A673 (cell line): Measurements from ENCODE around the gene EIF5A. TPM values are rescaled to one million over a fixed set of nuclear protein-coding genes. Genes with fewer than 3 reads are reported as not detected.

Experiments
- BruUV-seq: library from RNA; stranded (reverse); fragments of 400-500 nt; replicated peaks from 2 replicates; lab custom pipeline; 2021; lab: Mats Ljungman, UMichigan
- CTCF ChIA-PET: fragments of 300-600 bp; sonication (Branson Sonifier 250); formaldehyde crosslinking; loops from one replicate; lab custom pipeline; 2022; ENCODE audit warnings: antibody characterized with exemption; lab: Charles Lee
- POLR2A ChIA-PET: fragments of 300-600 bp; sonication (Branson Sonifier 250); formaldehyde crosslinking; loops from one replicate; lab custom pipeline; 2022; ENCODE audit warnings: antibody characterized with exemption; ENCODE audit not compliant: low non-redundant PET; lab: Charles Lee
- DNase-seq: peaks from one replicate; pipeline ENCODE4 v3.0.0-alpha.2; 2015; ENCODE audit warnings: low spot score
- H3K27ac ChIP-seq: fragments of 200-600 bp; sonication (generic); 2 replicates; pipeline ENCODE4 v1.5.1; 2016; ENCODE audit warnings: mixed run types, low read depth, mild to moderate bottlenecking, mixed read lengths, antibody characterized with exemption, low read length; ENCODE audit not compliant: poor library complexity, severe bottlenecking
- H3K27me3 ChIP-seq: fragments of 200-600 bp; sonication (generic); replicated peaks from 2 replicates; pipeline ENCODE4 v1.6.1; 2017; ENCODE audit warnings: mixed run types, low read depth, mild to moderate bottlenecking, mixed read lengths, antibody characterized with exemption, low read length; ENCODE audit not compliant: insufficient read depth, poor library complexity
- H3K36me3 ChIP-seq: fragments of 200-600 bp; sonication (generic); 2 replicates; pipeline ENCODE4 v1.6.1; 2016; ENCODE audit warnings: mixed run types, mild to moderate bottlenecking, mixed read lengths, antibody characterized with exemption, low read length; ENCODE audit not compliant: insufficient read depth, poor library complexity, severe bottlenecking
- H3K4me1 ChIP-seq: fragments of 200-600 bp; sonication (generic); 2 replicates; pipeline ENCODE4 v1.6.1; 2017; ENCODE audit warnings: mixed run types, mild to moderate bottlenecking, mixed read lengths, antibody characterized with exemption, low read length; ENCODE audit not compliant: insufficient read depth, poor library complexity, severe bottlenecking
- H3K4me3 ChIP-seq: fragments of 200-600 bp; sonication (generic); 2 replicates; pipeline ENCODE4 v1.5.1; 2016; ENCODE audit warnings: low read depth, mixed run types, mild to moderate bottlenecking, mixed read lengths, low read length; ENCODE audit not compliant: poor library complexity, severe bottlenecking
- H3K9me3 ChIP-seq: fragments of 200-600 bp; sonication (generic); 2 replicates; pipeline ENCODE4 v1.6.1; 2016; ENCODE audit warnings: mixed run types, low read depth, mild to moderate bottlenecking, mixed read lengths, antibody characterized with exemption, low read length; ENCODE audit not compliant: poor library complexity, severe bottlenecking
- CTCF ChIP-seq: fragments of 300-800, 200-600 bp; sonication (generic); conservative IDR thresholded peaks from 2 replicates; pipeline ENCODE4 v1.5.1; 2017; ENCODE audit warnings: low read depth, mild to moderate bottlenecking, antibody characterized with exemption, low read length, moderate library complexity, mixed read lengths
- EZH2 ChIP-seq: fragments of 200-600 bp; sonication (generic); IDR thresholded peaks from 2 replicates; pipeline ENCODE4 v1.6.1; 2017; ENCODE audit warnings: borderline replicate concordance, low read depth, mild to moderate bottlenecking, mixed read lengths, antibody characterized with exemption, low read length; ENCODE audit not compliant: poor library complexity, severe bottlenecking
- intact Hi-C: fragments of 100-400 bp; cut with micrococcal nuclease; formaldehyde crosslinking; loops from one replicate; pipeline ENCODE4 v1.10.0; 2022; ENCODE audit not compliant: unreplicated experiment
- total RNA-seq: library from RNA; stranded (reverse); gene quantifications from 2 replicates; pipeline ENCODE4 v1.2.3, GENCODE V29; 2021

The EIF5A gene
- total RNA-seq, 1 experiment from 2014 or later = 1,128 TPM

DNA sequence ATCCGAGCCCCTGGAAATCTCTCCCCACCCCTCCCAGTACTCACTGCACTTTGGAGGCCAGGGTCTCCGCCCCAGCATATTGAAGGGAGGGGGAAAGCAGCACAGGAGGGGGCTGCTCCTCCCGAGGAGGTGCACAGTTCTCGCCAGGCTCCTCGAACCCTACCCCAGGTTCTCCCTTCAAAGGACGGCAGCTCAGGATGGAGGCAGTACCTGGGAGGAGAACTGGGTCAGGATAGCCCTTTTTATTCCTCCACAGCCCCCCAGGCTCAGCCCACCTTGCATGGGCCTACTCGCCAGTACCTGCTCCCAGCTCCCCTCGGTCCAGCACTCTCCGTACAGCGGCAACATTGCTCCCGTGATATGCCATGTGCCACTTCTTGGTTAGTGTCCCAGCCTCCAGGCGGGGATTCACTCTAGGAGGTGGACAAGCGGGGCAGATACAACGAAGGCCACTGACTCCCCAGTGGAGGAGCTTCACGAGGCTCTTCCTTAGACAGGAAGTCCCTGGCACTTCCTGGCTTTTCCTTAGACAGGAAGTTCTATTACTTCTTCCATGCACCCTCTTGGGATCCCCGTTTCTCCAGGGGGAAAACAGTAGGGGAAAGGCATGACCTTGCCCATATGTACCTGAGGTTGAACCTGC lies 9.9 kb downstream of the EIF5A start:
- Histone ChIP-seq H3K9me3 (no peaks in the 10 kb centered on the region), H3K36me3 (peaks cover 56% of the 10 kb centered on the region), H3K27ac (no peak overlapping the region), H3K27me3 (no peaks in the 10 kb centered on the region), H3K4me3 (no peak overlapping the region), H3K4me1 (peaks cover 8% of the 10 kb centered on the region)
- intact Hi-C loops = no loop called here
- no TSS peak for BruUV-seq
- CTCF ChIA-PET = no interaction called here
- DNase-seq = no peak
- POLR2A ChIA-PET = no interaction called here
- TF ChIP-seq CTCF (no peak), EZH2 (no peak)

- Histone ChIP-seq H3K4me3 (no peak overlapping the region), H3K4me1 (peaks cover 8% of the 10 kb centered on the region), H3K36me3 (peaks cover 56% of the 10 kb centered on the region), H3K27me3 (no peaks in the 10 kb centered on the region), H3K9me3 (no peaks in the 10 kb centered on the region), H3K27ac (no peak overlapping the region)
- TF ChIP-seq CTCF = no peak
- no peak for DNase-seq
- ChIA-PET POLR2A (no interaction called here), CTCF (no interaction called here)
- intact Hi-C loops = no loop called here
- BruUV-seq = no TSS peak
Observed at GRCh38 chr17:7318121-7318860, 10.9 kb downstream of the EIF5A start.

DNA sequence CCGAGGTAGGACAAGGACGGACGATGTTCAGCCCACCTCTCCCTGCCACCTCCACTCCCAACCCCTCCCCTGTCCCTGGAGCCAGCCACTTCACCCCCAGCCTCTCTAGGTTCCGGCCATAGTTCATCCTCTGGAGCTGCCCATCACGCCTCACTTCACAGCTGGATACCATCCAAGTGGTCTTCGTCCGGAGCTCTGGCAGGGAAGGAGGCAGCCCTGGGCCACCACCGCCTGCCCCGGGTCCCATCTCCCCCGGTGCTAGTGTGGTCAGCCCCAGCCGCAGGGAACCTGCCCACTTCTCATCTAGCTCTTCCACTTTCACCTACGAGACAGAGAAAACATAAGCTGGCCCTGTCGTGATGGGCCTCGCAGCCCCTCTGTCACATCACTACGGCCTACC lies 14.0 kb downstream of the EIF5A start:
- H3K27ac ChIP-seq = no peak overlapping the region
- no peaks in the 10 kb centered on the region for H3K27me3 ChIP-seq
- ChIA-PET CTCF (no interaction called here), POLR2A (no interaction called here)
- no TSS peak for BruUV-seq
- no peaks in the 10 kb centered on the region for H3K9me3 ChIP-seq
- no peak overlapping the region for H3K4me3 ChIP-seq
- no peak for DNase-seq
- peaks cover 70% of the 10 kb centered on the region for H3K36me3 ChIP-seq
- TF ChIP-seq CTCF (no peak), EZH2 (no peak)
- intact Hi-C loops = no loop called here
- no peaks in the 10 kb centered on the region for H3K4me1 ChIP-seq
